ENCODE results near the gene TBX18. TPM values are rescaled to one million over a fixed set of nuclear protein-coding genes. Genes with fewer than 3 reads are reported as not detected.

Gene TBX18
- total and polyA plus RNA-seq, 2 donors from 2014 or later: 4.1 TPM; not detected in 1

DNA sequence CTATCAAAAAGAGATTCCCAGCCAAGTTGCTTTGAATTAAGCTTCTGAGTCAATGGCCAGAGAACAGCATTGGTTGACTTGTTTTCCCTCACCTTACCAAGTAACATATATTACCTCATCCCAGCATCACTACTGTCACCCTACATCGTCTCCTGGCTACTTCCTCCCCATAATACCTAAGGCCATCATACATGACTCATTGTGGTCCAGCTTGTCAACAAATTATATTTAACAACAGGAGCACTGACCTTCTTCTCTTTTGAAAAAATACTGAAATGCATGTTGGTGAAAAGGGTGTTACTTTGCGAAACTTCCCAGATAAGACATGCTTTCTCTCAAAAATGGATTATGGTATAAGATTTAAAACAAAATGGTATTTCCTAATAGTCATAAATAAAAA, 106.9 kb downstream of the TBX18 start:
- Histone ChIP-seq H3K4me3 (ENCODE audit: low read length in 3 of 3) (no peak overlapping the region), H3K9ac (ENCODE audit: low read length in 3 of 3) (no peak overlapping the region), H3K36me3 (ENCODE audit: control insufficient read depth in 2 of 3, insufficient read depth in 3 of 3, low read length in 3 of 3) (no peaks in the 10 kb centered on the region), H3K9me3 (ENCODE audit: control insufficient read depth in 2 of 3, insufficient read depth in 1 of 3, low read length in 3 of 3) (no peaks in the 10 kb centered on the region), H3K4me1 (ENCODE audit: control insufficient read depth in 2 of 3, insufficient read depth in 2 of 3, low read depth in 1 of 3, low read length in 3 of 3) (no peaks in the 10 kb centered on the region), H3K27ac (ENCODE audit: low read depth in 2 of 2, low read length in 2 of 2) (no peak overlapping the region), H3K27me3 (ENCODE audit: control insufficient read depth, insufficient read depth, low read length) (no peaks in the 10 kb centered on the region)
- intact Hi-C loops (cut with DNase I): no loop called here
- TF ChIP-seq CTCF (IDR thresholded peaks at IDR 0.05; ENCODE audit: borderline replicate concordance, extremely low read depth, insufficient read depth): no peak
- DNase-seq: no peak
- no peak for FAIRE-seq

DNA sequence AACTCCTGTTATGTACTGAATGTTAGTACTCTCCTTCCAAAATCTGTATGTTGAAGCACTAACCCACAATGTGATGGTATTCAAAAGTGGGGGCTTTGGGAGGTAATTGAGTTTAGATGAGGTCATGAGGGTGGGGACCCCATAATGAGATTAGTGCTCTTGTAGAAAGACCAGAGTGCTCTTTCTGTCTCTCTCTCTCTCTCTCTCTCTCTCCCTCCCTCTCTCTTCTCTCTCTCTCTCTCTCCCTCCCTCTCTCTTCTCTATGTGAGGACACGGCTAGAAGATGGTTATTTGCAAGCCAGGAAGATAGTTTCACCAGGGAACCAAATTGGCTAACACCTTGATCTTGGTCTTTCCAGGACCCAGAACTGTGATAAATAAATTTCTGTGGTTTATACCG, 107.4 kb downstream of the TBX18 start:
- no peak for TF ChIP-seq CTCF (IDR thresholded peaks at IDR 0.05; ENCODE audit: borderline replicate concordance, extremely low read depth, insufficient read depth)
- H3K9me3 ChIP-seq (ENCODE audit: control insufficient read depth in 2 of 3, insufficient read depth in 1 of 3, low read length in 3 of 3): no peaks in the 10 kb centered on the region

GRCh38 chr6:84653027-84653551, 111.3 kb downstream of the TBX18 start:
- H3K27ac ChIP-seq (ENCODE audit: low read depth in 2 of 2, low read length in 2 of 2): no peak overlapping the region
- no peaks in the 10 kb centered on the region for H3K4me1 ChIP-seq (ENCODE audit: control insufficient read depth in 2 of 3, insufficient read depth in 2 of 3, low read depth in 1 of 3, low read length in 3 of 3)
- TF ChIP-seq CTCF (IDR thresholded peaks at IDR 0.05; ENCODE audit: borderline replicate concordance, extremely low read depth, insufficient read depth): no peak
- no peaks in the 10 kb centered on the region for H3K27me3 ChIP-seq (ENCODE audit: control insufficient read depth, insufficient read depth, low read length)
- no peak overlapping the region for H3K9ac ChIP-seq (ENCODE audit: low read length in 3 of 3)
- H3K4me3 ChIP-seq (ENCODE audit: low read length in 3 of 3): no peak overlapping the region
- intact Hi-C loops (cut with DNase I): no loop called here
- H3K9me3 ChIP-seq (ENCODE audit: control insufficient read depth in 2 of 3, insufficient read depth in 1 of 3, low read length in 3 of 3): no peaks in the 10 kb centered on the region
- DNase-seq: no peak
- no peak for FAIRE-seq
- no peaks in the 10 kb centered on the region for H3K36me3 ChIP-seq (ENCODE audit: control insufficient read depth in 2 of 3, insufficient read depth in 3 of 3, low read length in 3 of 3)

More for the DNA sequence above, 107.4 kb downstream of the TBX18 start:
- Histone ChIP-seq H3K27me3 (ENCODE audit: control insufficient read depth, insufficient read depth, low read length) (no peaks in the 10 kb centered on the region), H3K4me3 (ENCODE audit: low read length in 3 of 3) (no peak overlapping the region), H3K27ac (ENCODE audit: low read depth in 2 of 2, low read length in 2 of 2) (no peak overlapping the region), H3K36me3 (ENCODE audit: control insufficient read depth in 2 of 3, insufficient read depth in 3 of 3, low read length in 3 of 3) (no peaks in the 10 kb centered on the region), H3K9ac (ENCODE audit: low read length in 3 of 3) (no peak overlapping the region), H3K4me1 (ENCODE audit: control insufficient read depth in 2 of 3, insufficient read depth in 2 of 3, low read depth in 1 of 3, low read length in 3 of 3) (no peaks in the 10 kb centered on the region)
- FAIRE-seq (no peak), DNase-seq (no peak)
- intact Hi-C loops (cut with DNase I): no loop called here
